ENCODE measurements around the gene NCK2. TPM values are rescaled to one million over a fixed set of nuclear protein-coding genes. Genes with fewer than 3 reads are reported as not detected.
"Not testable (repeated sequence)": the region's sequence is repeated elsewhere in the genome, so short reads cannot be mapped to it uniquely, and the experiment has no call there.

Gene NCK2
- total RNA-seq, 6 experiments from 2014 or later: 18.6 to 20.2 (median 19.8) TPM

- peaks cover 6% of the 10 kb centered on the region; the same call in 1 of the 2 replicates for H3K36me3 Mint-ChIP-seq (ENCODE audit: low read depth)
- DNase-seq: no peak
- H3K4me1 Mint-ChIP-seq (ENCODE audit: low read depth): peaks cover 7% of the 10 kb centered on the region
- H3K27ac Mint-ChIP-seq: no peak overlapping the region
- no peak for TF ChIP-seq CTCF (IDR thresholded peaks at IDR 0.05)
- H3K27me3 Mint-ChIP-seq (ENCODE audit: insufficient read depth): no peaks in the 10 kb centered on the region; the same call in 1 of the 2 replicates
- no peak overlapping the region for H3K4me3 Mint-ChIP-seq
- H3K9me3 Mint-ChIP-seq: no peaks in the 10 kb centered on the region
Measured at GRCh38 chr2:105755895-105756294, 11.2 kb downstream of the NCK2 start.

GRCh38 chr2:105756435-105756834, 11.7 kb downstream of the NCK2 start:
- no peak overlapping the region for H3K27ac Mint-ChIP-seq
- peaks cover 7% of the 10 kb centered on the region for H3K4me1 Mint-ChIP-seq (ENCODE audit: low read depth)
- no peak for TF ChIP-seq CTCF (IDR thresholded peaks at IDR 0.05)
- no peaks in the 10 kb centered on the region for H3K9me3 Mint-ChIP-seq
- no peak for DNase-seq
- no peaks in the 10 kb centered on the region; the same call in 1 of the 2 replicates for H3K27me3 Mint-ChIP-seq (ENCODE audit: insufficient read depth)
- H3K4me3 Mint-ChIP-seq: no peak overlapping the region
- H3K36me3 Mint-ChIP-seq (ENCODE audit: low read depth): peaks cover 1% of the 10 kb centered on the region; the same call in 1 of the 2 replicates

- H3K4me3 Mint-ChIP-seq; H3K36me3 Mint-ChIP-seq (ENCODE audit: low read depth); H3K27ac Mint-ChIP-seq; H3K9me3 Mint-ChIP-seq; DNase-seq; H3K27me3 Mint-ChIP-seq (ENCODE audit: insufficient read depth); H3K4me1 Mint-ChIP-seq (ENCODE audit: low read depth): not testable (repeated sequence)
Measured at GRCh38 chr2:105756865-105757264, 12.2 kb downstream of the NCK2 start.

GRCh38 chr2:105757433-105757832, 12.7 kb downstream of the NCK2 start:
- DNase-seq: no peak
- Mint-ChIP-seq H3K4me1 (ENCODE audit: low read depth) (peaks cover 13% of the 10 kb centered on the region), H3K4me3 (no peak overlapping the region), H3K27ac (no peak overlapping the region), H3K9me3 (no peaks in the 10 kb centered on the region), H3K36me3 (ENCODE audit: low read depth) (no peaks in the 10 kb centered on the region), H3K27me3 (ENCODE audit: insufficient read depth) (no peaks in the 10 kb centered on the region)
- no peak for TF ChIP-seq CTCF (IDR thresholded peaks at IDR 0.05)

GRCh38 chr2:105760191-105760590, 15.5 kb downstream of the NCK2 start:
- no peaks in the 10 kb centered on the region for H3K36me3 Mint-ChIP-seq (ENCODE audit: low read depth)
- H3K4me3 Mint-ChIP-seq: no peak overlapping the region
- no peaks in the 10 kb centered on the region for H3K9me3 Mint-ChIP-seq
- peaks cover 13% of the 10 kb centered on the region for H3K4me1 Mint-ChIP-seq (ENCODE audit: low read depth)
- no peak for DNase-seq
- TF ChIP-seq CTCF (IDR thresholded peaks at IDR 0.05): no peak
- no peaks in the 10 kb centered on the region for H3K27me3 Mint-ChIP-seq (ENCODE audit: insufficient read depth)
- H3K27ac Mint-ChIP-seq: no peak overlapping the region

- H3K4me3 Mint-ChIP-seq: no peak overlapping the region
- no peaks in the 10 kb centered on the region for H3K9me3 Mint-ChIP-seq
- DNase-seq: no peak
- no peaks in the 10 kb centered on the region for H3K36me3 Mint-ChIP-seq (ENCODE audit: low read depth)
- no peaks in the 10 kb centered on the region for H3K27me3 Mint-ChIP-seq (ENCODE audit: insufficient read depth)
- H3K27ac Mint-ChIP-seq: no peak overlapping the region
- H3K4me1 Mint-ChIP-seq (ENCODE audit: low read depth): peaks cover 12% of the 10 kb centered on the region
- TF ChIP-seq CTCF (IDR thresholded peaks at IDR 0.05): no peak
Measured at GRCh38 chr2:105760639-105761337, 16.1 kb downstream of the NCK2 start.

Data from HFFc6 (cell line).